CD4-positive, alpha-beta T cell treated with Interleukin-4 for 4 hours (primary cell): ENCODE measurements around the gene DLGAP4.
"Not testable (repeated sequence)": the region's sequence is repeated elsewhere in the genome, so short reads cannot be mapped to it uniquely, and the experiment has no call there.

Source experiments
- DNase-seq: peaks from one replicate; pipeline ENCODE4 v3.0.0-alpha.2; 2020

The DLGAP4 gene

GRCh38 chr20:36519012-36519719 is 213.0 kb downstream of the DLGAP4 start:
- no peak for DNase-seq

DNA sequence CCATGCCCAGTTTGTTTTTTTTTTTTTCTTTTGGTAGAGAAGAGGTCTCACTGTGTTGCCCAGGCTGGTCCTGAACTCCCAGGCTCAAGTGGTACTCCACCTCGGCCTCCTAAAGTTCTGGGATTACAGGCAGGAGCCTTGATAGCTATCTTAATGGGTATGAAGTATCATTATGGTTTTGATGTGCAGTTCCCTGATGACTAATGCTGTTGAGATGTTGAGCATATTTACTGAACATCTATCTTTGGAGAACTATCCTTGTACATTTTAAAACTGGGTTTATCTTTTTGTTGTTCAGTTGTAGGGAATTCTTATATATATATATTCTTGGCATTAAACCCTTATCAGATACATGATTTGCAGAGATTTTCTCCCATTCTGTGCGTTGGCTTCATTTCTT is 213.8 kb downstream of the DLGAP4 start:
- DNase-seq, result no peak

DNA sequence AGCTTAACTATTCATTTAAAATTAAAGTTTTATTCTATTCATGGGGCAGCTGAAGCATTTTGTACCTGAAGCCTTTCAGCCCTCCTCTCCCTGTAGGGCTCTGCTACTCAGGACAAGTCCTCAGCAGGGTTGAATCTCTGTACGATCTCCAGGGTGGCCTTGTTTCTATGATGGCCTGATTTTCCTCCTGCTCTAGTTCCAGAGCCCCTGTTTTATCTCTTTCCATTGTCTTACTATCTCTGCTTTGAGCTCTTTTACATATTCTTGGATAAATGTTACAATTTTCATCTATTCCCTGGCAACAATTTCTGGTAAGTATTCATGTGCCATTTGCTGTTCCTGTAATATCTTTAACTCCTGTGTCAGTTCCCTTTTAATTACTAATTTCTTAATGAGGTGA is 215.4 kb downstream of the DLGAP4 start:
- no peak for DNase-seq

DNA sequence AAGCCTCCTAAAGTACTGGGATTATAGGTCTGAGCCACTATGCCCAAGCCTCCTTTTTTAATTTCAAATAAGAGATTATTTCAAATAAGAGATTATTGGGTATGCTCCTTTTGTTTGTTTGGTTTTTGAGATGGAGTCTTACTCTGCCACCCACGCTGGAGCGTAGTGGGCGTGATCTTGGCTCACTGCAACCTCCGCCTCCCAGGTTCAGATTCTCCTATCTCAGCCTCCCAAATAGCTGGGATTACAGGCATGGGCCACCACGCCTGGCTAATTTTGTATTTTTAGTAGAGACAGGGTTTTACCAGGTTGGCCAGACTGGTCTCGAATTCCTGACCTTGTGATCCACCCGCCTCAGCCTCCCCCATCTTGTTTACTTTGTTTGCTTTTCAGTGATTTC is 216.3 kb downstream of the DLGAP4 start:
- DNase-seq, result not testable (repeated sequence)

- no peak for DNase-seq
Measured at GRCh38 chr20:36523341-36523740, 217.2 kb downstream of the DLGAP4 start.

DNA sequence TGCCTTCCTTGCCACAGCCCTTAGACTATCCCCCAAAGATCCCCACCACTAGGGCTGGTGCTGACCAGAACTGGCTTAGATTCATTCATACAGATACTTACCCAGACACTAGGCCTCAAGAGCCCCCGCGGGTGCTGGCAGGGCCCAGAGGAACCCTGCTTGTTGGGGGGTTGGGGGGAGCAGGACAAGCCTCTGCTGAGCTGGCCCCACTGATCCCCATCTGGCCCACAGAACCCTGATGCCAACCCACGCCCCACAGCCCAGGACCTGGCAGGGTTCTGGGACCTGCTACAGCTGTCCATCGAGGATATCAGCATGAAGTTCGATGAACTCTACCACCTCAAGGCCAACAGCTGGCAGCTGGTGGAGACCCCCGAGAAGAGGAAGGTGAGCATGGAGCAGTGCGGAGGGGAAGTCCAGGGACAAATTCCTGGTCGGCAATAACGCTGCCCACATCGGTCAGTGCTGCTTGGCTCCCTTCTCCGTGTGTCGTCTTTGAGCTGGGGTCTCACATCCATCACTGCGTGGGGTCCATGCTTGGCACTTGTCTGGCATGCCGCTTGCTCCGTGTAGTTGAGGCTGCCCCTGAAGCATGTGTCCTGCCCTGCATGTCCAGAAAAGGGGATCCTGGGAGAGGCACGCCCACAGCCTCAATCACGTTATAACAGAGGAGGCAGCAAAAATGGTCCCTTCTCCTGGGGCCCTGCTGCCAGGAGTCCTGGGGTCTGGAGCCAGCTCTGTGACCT is 219.7 kb downstream of the DLGAP4 start:
- no peak for DNase-seq

GRCh38 chr20:36526521-36527011 is 220.4 kb downstream of the DLGAP4 start:
- DNase-seq, result no peak

- no peak for DNase-seq
Measured at GRCh38 chr20:36527331-36528125, 221.4 kb downstream of the DLGAP4 start.

GRCh38 chr20:36528176-36528874 is 222.2 kb downstream of the DLGAP4 start:
- no peak for DNase-seq

- DNase-seq, result no peak
Measured at GRCh38 chr20:36528875-36529417, 222.8 kb downstream of the DLGAP4 start.

GRCh38 chr20:36532388-36532787 is 226.2 kb downstream of the DLGAP4 start:
- DNase-seq, result no peak

GRCh38 chr20:36532822-36533221 is 226.7 kb downstream of the DLGAP4 start:
- no peak for DNase-seq

DNA sequence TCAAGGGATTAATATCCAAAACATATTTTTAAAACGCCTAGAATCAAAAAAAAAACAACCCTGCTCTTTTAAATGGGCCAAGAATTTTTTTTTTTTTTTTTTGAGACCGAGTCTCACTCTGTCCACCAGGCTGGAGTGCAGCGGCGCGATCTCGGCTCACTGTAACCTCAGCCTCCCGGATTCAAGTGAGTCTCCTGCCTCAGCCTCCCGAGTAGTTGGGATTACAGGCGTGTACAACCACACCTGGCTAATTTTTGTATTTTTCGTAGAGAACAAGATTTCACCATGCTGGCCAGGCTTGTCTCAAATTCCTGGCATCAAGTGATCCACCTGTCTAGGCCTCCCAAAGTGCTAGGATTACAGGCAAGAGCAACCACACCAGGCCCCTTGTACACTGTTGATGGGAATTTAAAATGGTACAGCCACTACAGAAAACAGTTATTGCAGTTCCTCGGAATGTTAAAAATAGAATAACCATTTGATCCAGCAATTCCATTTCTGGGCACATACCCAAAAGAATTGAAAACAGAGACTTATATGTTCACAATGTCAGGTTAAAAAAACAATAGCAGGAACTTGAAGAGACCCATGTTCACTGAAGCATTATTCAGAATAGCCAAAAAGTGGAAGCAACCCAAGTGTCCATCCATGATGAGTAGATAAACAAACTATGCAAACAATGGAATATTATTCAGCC is 232.0 kb downstream of the DLGAP4 start:
- no peak for DNase-seq

GRCh38 chr20:36540551-36541211 is 234.5 kb downstream of the DLGAP4 start:
- no peak for DNase-seq

GRCh38 chr20:36541227-36541767 is 235.2 kb downstream of the DLGAP4 start, which contains the start of gene MYL9:
TSS of gene MYL9 (plus strand) at chr20:36541519. CDS start at chr20:36544885, 3,366 bp downstream.
- DNase-seq, result no peak

DNA sequence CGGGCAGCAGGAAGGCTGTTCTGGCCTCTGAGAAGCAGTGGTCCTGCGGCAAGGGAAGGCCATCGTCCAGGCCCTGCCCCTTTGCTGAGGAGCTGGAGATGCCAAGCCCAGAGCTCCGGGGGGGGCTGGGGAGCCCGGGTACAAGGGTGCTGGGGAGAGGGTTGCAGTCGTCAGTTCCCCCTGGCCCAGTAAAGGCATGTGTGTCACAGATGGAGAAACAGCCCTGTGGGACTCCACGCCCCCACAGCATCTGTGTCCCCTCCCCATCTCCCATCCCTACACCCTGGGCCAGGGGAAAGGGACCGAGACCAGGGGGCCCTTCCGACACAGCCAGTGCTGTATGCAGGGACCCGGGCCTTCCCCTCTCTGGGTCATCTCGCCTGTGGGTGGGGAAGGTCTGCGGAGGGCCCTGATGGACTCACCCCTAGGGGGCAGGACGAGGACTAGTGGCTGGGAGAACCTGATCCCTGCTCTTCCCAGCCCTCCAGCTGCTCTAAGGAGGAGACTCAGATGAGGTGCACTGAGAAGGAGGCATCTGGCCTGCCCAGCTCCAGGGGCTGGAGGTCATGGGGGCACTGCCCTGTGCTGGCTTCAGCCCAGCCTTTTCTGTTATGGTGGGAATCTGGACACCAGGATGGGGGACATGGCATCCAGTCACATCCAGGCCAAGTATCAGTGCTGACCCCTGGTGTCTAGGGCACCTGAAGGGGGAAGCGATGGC is 235.8 kb downstream of the DLGAP4 start:
- no peak for DNase-seq

- no peak for DNase-seq
Measured at GRCh38 chr20:36542516-36543183, 236.5 kb downstream of the DLGAP4 start.

DNA sequence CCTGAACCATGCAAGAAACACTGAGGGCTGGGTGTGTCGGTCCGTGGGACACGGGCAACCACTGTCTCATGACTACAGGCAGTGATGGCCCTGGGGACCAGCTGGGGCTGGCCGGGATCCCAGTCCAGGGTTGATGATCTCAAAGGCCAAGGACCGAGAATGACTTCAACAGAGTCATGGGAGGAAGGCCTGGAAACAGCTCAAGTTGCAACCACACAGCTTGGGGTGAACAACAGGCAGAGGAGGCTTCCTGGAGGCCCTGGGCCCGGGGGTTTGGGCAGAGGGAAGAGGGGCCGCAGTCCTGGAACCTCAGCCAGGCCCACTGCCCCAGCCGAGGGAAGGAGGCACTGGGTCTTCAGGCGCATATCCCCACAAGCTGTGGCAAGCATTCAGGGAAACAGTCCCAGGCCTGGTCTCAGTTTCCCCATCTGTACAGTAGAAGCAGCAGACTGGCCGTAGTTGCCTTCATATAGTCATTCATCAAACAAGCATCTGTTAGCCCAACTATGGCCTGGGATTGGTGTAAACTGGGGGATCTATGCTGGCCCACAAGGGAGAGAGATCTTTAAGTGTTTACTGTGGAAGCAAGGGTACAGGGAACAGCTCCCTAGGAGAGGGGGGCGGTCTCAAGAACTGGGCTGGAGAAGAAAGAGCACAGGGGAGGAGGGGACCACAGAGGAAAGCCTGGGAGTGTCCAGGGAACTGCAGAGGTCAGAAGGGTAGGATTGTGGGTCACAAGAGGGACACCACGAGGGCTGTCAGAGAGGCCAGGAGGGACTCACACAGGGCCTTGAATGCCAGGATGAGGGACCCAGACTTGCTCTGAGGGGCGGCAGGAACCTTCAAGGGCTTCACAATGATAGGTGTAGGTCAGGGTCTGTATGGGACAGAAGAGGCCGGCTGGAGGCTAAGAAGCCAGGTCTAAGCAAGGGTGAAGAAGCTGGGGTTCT is 237.3 kb downstream of the DLGAP4 start:
- no peak for DNase-seq
